GM12892 (cell line): Measurements from ENCODE around the gene HOXD4.

Experiments
- POLR2A ChIP-seq: IDR thresholded peaks from 2 replicates; pipeline ENCODE4 v1.6.1; 2011; ENCODE audit warnings: low read depth, low read length, control low read depth
- TAF1 ChIP-seq: IDR thresholded peaks from 2 replicates; pipeline ENCODE4 v1.6.1; 2011; ENCODE audit warnings: low read depth, mild to moderate bottlenecking, control low read depth, low read length, borderline replicate concordance

DNA sequence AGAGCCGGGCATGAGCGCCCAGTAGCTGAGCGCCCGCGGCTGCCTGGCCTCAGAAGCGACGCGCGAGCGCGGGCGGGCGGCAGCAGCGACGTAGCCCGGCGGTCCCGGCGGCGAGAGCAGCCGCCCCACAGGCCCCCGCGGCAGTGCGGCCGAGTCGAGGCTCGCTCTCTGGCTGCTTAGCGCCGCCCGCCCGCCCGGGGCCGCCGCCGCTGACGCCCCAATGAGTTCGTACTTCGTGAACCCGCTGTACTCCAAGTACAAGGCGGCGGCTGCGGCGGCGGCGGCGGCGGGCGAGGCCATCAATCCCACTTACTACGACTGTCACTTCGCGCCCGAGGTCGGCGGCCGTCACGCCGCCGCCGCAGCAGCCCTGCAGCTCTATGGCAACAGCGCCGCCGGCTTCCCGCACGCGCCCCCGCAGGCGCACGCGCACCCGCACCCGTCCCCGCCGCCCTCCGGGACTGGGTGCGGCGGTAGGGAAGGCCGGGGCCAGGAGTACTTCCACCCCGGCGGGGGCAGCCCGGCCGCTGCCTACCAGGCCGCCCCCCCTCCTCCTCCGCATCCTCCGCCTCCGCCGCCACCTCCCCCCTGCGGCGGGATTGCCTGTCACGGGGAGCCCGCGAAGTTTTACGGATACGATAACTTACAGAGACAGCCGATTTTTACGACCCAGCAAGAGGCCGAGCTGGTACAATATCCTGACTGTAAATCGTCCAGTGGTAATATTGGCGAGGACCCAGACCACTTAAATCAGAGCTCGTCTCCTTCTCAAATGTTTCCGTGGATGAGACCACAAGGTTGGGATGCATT lies 21.0 kb upstream of the HOXD4 start:
- TF ChIP-seq POLR2A (no peak), TAF1 (no peak)
